ENCODE results near the gene ETV1. TPM values are rescaled to one million over a fixed set of nuclear protein-coding genes. Genes with fewer than 3 reads are reported as not detected.

ETV1 gene
- total and polyA plus RNA-seq, 9 of the 15 experiments (the other 6 are each of a cell fraction or from before 2014, with no cell fraction given): 7.2 to 27.4 (median 14.0) TPM

DNA sequence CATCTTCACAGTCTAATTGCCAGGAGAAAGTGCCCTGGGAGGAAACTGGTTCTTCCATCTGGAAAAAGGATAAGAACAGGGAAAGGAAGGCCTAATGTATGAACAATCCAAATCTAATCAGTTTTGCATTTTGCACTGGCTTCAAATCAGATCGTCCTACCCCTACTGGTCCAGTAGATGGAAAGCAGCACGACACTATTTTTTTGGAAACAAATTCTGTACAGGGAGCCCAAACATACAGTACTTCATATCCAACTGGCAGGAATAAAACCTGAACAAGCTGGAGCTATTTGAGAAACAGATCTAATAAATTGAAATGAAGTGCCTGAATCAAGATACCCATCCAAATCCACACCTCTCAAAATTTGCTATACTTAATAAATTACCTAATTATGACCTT, 36.5 kb downstream of the ETV1 start:
- H3K9me1 ChIP-seq (ENCODE audit: control insufficient read depth, insufficient read depth, low read length): no peaks in the 10 kb centered on the region
- ChIA-PET CTCF (ENCODE audit: low intra/inter-chr PET ratio) (no interaction called here), POLR2A (no interaction called here)
- intact Hi-C loops (cut with micrococcal nuclease) (no loop called here), in situ Hi-C loops (cut with MboI) (no loop called here)
- H3K79me2 ChIP-seq (ENCODE audit: control insufficient read depth, insufficient read depth, low read length): no peaks in the 10 kb centered on the region
- no peak overlapping the region for H3K4me3 ChIP-seq
- H3K36me3 ChIP-seq (ENCODE audit: control insufficient read depth, insufficient read depth, low read length): no peaks in the 10 kb centered on the region
- no peaks in the 10 kb centered on the region for H3K27me3 ChIP-seq (ENCODE audit: control insufficient read depth in 2 of 2, insufficient read depth in 2 of 2, low read length in 2 of 2)
- no peak overlapping the region for H3K4me2 ChIP-seq (ENCODE audit: insufficient read depth, low read length)
- no peaks in the 10 kb centered on the region; a peak in 2 of 5 replicates for H3K4me1 ChIP-seq (replicated peaks in 1 of 2; ENCODE audit: control insufficient read depth in 2 of 2, insufficient read depth in 2 of 2, low read length in 2 of 2)
- DNase-seq (ENCODE audit: extremely low read depth in 1 of 4, low spot score in 3 of 4) (no peak), FAIRE-seq (no peak), ATAC-seq (no peak)
- WGBS (ENCODE audit: insufficient coverage, low coverage, missing lambda C conversion rate): 28% methylated on average over 2 of the region's 2 CpGs
- H3K9ac ChIP-seq (ENCODE audit: insufficient read depth in 1 of 2, low read depth in 2 of 2, low read length in 2 of 2): no peak overlapping the region
- H3K27ac ChIP-seq (ENCODE audit: extremely low read depth, low read depth, low read length): no peak overlapping the region
- no peaks in the 10 kb centered on the region for H3K9me3 ChIP-seq (replicated peaks; ENCODE audit: control insufficient read depth, insufficient read depth, low read depth, low read length)
- no peaks in the 10 kb centered on the region for H4K20me1 ChIP-seq (replicated peaks; ENCODE audit: control insufficient read depth, insufficient read depth, low read length)
- no peak overlapping the region for H2AFZ ChIP-seq (ENCODE audit: low read depth, low read length)
- no TSS peak for BruUV-seq (replicated peaks)
- TF ChIP-seq SREBF1 (IDR thresholded peaks at IDR 0.05; ENCODE audit: borderline replicate concordance, low read depth, low read length) (no peak), SRSF1 (IDR thresholded peaks at IDR 0.05; ENCODE audit: low read depth, low read length) (no peak), FOXK1 (CRISPR knock-in tag; IDR thresholded peaks at IDR 0.05; ENCODE audit: borderline replicate concordance) (no peak), POLR2A (conservative IDR thresholded peaks at IDR 0.05) (no peak), ZNF347 (CRISPR knock-in tag; IDR thresholded peaks at IDR 0.05; ENCODE audit: low read depth) (no peak)
- TF ChIP-seq, protein P1, sequence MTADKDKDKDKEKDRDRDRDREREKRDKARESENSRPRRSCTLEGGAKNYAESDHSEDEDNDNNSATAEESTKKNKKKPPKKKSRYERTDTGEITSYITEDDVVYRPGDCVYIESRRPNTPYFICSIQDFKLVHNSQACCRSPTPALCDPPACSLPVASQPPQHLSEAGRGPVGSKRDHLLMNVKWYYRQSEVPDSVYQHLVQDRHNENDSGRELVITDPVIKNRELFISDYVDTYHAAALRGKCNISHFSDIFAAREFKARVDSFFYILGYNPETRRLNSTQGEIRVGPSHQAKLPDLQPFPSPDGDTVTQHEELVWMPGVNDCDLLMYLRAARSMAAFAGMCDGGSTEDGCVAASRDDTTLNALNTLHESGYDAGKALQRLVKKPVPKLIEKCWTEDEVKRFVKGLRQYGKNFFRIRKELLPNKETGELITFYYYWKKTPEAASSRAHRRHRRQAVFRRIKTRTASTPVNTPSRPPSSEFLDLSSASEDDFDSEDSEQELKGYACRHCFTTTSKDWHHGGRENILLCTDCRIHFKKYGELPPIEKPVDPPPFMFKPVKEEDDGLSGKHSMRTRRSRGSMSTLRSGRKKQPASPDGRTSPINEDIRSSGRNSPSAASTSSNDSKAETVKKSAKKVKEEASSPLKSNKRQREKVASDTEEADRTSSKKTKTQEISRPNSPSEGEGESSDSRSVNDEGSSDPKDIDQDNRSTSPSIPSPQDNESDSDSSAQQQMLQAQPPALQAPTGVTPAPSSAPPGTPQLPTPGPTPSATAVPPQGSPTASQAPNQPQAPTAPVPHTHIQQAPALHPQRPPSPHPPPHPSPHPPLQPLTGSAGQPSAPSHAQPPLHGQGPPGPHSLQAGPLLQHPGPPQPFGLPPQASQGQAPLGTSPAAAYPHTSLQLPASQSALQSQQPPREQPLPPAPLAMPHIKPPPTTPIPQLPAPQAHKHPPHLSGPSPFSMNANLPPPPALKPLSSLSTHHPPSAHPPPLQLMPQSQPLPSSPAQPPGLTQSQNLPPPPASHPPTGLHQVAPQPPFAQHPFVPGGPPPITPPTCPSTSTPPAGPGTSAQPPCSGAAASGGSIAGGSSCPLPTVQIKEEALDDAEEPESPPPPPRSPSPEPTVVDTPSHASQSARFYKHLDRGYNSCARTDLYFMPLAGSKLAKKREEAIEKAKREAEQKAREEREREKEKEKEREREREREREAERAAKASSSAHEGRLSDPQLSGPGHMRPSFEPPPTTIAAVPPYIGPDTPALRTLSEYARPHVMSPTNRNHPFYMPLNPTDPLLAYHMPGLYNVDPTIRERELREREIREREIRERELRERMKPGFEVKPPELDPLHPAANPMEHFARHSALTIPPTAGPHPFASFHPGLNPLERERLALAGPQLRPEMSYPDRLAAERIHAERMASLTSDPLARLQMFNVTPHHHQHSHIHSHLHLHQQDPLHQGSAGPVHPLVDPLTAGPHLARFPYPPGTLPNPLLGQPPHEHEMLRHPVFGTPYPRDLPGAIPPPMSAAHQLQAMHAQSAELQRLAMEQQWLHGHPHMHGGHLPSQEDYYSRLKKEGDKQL (CRISPR knock-in tag; IDR thresholded peaks at IDR 0.05; ENCODE audit: borderline replicate concordance): no peak
- TF ChIP-seq, protein P2, sequence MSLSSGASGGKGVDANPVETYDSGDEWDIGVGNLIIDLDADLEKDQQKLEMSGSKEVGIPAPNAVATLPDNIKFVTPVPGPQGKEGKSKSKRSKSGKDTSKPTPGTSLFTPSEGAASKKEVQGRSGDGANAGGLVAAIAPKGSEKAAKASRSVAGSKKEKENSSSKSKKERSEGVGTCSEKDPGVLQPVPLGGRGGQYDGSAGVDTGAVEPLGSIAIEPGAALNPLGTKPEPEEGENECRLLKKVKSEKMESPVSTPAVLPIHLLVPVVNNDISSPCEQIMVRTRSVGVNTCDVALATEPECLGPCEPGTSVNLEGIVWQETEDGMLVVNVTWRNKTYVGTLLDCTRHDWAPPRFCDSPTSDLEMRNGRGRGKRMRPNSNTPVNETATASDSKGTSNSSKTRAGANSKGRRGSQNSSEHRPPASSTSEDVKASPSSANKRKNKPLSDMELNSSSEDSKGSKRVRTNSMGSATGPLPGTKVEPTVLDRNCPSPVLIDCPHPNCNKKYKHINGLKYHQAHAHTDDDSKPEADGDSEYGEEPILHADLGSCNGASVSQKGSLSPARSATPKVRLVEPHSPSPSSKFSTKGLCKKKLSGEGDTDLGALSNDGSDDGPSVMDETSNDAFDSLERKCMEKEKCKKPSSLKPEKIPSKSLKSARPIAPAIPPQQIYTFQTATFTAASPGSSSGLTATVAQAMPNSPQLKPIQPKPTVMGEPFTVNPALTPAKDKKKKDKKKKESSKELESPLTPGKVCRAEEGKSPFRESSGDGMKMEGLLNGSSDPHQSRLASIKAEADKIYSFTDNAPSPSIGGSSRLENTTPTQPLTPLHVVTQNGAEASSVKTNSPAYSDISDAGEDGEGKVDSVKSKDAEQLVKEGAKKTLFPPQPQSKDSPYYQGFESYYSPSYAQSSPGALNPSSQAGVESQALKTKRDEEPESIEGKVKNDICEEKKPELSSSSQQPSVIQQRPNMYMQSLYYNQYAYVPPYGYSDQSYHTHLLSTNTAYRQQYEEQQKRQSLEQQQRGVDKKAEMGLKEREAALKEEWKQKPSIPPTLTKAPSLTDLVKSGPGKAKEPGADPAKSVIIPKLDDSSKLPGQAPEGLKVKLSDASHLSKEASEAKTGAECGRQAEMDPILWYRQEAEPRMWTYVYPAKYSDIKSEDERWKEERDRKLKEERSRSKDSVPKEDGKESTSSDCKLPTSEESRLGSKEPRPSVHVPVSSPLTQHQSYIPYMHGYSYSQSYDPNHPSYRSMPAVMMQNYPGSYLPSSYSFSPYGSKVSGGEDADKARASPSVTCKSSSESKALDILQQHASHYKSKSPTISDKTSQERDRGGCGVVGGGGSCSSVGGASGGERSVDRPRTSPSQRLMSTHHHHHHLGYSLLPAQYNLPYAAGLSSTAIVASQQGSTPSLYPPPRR (CRISPR knock-in tag; IDR thresholded peaks at IDR 0.05; ENCODE audit: borderline replicate concordance): no peak
- TF ChIP-seq, protein P3, sequence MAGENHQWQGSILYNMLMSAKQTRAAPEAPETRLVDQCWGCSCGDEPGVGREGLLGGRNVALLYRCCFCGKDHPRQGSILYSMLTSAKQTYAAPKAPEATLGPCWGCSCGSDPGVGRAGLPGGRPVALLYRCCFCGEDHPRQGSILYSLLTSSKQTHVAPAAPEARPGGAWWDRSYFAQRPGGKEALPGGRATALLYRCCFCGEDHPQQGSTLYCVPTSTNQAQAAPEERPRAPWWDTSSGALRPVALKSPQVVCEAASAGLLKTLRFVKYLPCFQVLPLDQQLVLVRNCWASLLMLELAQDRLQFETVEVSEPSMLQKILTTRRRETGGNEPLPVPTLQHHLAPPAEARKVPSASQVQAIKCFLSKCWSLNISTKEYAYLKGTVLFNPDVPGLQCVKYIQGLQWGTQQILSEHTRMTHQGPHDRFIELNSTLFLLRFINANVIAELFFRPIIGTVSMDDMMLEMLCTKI (IDR thresholded peaks at IDR 0.05; ENCODE audit: partially characterized antibody): no peak
- TF ChIP-seq, protein P4, sequence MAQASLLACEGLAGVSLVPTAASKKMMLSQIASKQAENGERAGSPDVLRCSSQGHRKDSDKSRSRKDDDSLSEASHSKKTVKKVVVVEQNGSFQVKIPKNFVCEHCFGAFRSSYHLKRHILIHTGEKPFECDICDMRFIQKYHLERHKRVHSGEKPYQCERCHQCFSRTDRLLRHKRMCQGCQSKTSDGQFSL (CRISPR knock-in tag; IDR thresholded peaks at IDR 0.05): no peak
- TF ChIP-seq, protein P4 (tag; IDR thresholded peaks at IDR 0.05): no peak
